ENCODE results near the gene CEP164.

Gene CEP164

DNA sequence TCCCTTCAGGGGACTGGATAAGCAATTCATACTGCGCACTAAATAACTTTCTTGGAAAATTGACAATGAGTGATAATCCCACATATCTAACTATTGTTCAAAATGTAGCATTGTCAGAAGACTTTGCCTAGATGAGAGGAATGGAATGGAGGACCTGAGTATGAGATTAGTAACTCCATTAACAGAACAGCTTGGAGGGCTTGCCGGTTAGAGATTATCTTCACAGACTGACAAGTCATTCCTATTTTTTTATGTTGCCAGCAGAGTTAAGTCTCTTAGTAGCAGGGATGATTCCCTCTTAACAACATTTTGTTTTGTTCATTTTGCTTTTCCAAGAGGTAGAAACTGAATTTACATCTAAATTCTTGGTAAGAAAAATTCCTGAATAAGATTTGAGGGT lies 43.6 kb upstream of the CEP164 start:
- in situ Hi-C loops (cut with MboI; ENCODE audit: low pct_unique_long_range_greater_than_20kb, low sequenced_read_pairs, unreplicated experiment): no loop called here
- DNase-seq (ENCODE audit: low spot score): no peak
- TF ChIP-seq CTCF (IDR thresholded peaks at IDR 0.05; ENCODE audit: extremely low read depth, insufficient read depth, missing control alignments): no peak

DNA sequence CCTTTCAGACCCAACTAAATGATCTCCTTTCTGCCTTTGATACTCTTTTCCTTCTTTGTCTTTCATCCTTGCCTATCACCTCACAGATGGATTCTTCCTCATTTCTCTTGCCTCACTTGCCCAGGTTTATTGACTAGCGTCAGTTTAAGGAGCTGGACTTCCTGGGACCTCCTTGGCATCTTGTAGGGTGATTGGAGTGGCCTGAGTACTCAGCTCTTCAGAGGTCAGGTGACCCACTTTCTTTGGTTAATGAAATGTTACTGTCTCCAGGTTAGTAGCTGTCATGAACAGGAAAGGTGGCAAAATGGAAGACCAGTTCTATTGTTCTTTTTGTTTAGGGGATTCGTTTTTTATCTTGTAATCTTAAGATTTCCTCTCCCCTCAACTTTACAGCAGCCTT lies 41.1 kb upstream of the CEP164 start:
- DNase-seq (ENCODE audit: low spot score): no peak
- TF ChIP-seq CTCF (IDR thresholded peaks at IDR 0.05; ENCODE audit: extremely low read depth, insufficient read depth, missing control alignments): no peak
- in situ Hi-C loops (cut with MboI; ENCODE audit: low pct_unique_long_range_greater_than_20kb, low sequenced_read_pairs, unreplicated experiment): no loop called here

DNA sequence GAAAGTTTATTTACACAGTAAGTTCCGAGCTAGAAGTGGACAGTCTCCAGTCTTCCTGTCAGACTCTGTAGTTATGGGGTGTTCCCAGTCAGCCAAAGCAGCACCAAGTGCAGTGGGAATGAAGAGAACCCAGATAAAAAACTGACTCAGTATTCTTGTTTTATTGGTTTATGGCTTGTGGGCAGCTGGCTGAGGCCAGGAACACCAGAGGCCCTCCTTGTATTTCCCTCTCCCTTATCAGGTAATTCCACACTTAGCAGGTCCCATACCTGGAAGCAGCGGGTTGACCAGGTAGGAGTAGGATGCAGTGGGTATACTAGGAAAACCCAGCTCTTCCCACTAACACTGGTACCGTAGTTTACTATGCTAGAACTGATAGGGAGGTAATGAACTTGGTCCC lies 40.0 kb upstream of the CEP164 start:
- DNase-seq (ENCODE audit: low spot score): no peak
- in situ Hi-C loops (cut with MboI; ENCODE audit: low pct_unique_long_range_greater_than_20kb, low sequenced_read_pairs, unreplicated experiment): no loop called here
- no peak for TF ChIP-seq CTCF (IDR thresholded peaks at IDR 0.05; ENCODE audit: extremely low read depth, insufficient read depth, missing control alignments)

GRCh38 chr11:117289795-117290194 lies 37.9 kb upstream of the CEP164 start:
- TF ChIP-seq CTCF (IDR thresholded peaks at IDR 0.05; ENCODE audit: extremely low read depth, insufficient read depth, missing control alignments): no peak
- in situ Hi-C loops (cut with MboI; ENCODE audit: low pct_unique_long_range_greater_than_20kb, low sequenced_read_pairs, unreplicated experiment): loop anchor here (10.0 kb wide), 1 partner anchor 55 kb away; the partner anchor contains the start of genes PCSK7 and RNF214
- no peak for DNase-seq (ENCODE audit: low spot score)

- in situ Hi-C loops (cut with MboI; ENCODE audit: low pct_unique_long_range_greater_than_20kb, low sequenced_read_pairs, unreplicated experiment): loop anchor here (10.0 kb wide), 1 partner anchor 56 kb away; the partner anchor contains the start of genes PCSK7 and RNF214
Observed at GRCh38 chr11:117290809-117291396, 36.8 kb upstream of the CEP164 start, which contains the start of gene BACE1-AS. Gene BACE1-AS (plus strand): TSS chr11:117291346.

DNA sequence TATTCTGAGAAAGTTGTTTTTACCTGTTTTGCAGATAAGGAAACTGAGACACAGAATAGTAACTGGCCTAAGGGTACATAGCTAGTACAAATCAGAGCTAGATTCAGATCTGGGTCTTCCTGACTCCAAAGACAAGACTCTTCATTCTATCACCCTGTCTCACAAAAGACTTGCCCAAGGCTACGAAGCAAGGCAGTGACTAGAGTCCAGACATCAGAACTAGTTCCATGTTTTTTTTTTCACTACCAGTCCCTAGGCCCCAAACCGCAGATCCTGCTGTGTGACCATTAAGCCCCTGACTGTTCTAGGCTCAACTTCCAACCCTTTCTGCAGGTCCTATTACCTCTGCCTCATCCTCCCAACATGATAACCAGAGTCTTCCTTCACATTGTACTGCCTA lies 35.0 kb upstream of the CEP164 start:
- no peak for TF ChIP-seq CTCF (IDR thresholded peaks at IDR 0.05; ENCODE audit: extremely low read depth, insufficient read depth, missing control alignments)
- no peak for DNase-seq (ENCODE audit: low spot score)
- in situ Hi-C loops (cut with MboI; ENCODE audit: low pct_unique_long_range_greater_than_20kb, low sequenced_read_pairs, unreplicated experiment): loop anchor here (10.0 kb wide), 1 partner anchor 58 kb away; the partner anchor contains the start of genes PCSK7 and RNF214

More at GRCh38 chr11:117290809-117291396, 36.8 kb upstream of the CEP164 start, which contains the start of gene BACE1-AS:
- no peak for TF ChIP-seq CTCF (IDR thresholded peaks at IDR 0.05; ENCODE audit: extremely low read depth, insufficient read depth, missing control alignments)
- DNase-seq (ENCODE audit: low spot score): no peak

Measured in GM13977 (cell line).